Stimulated activated naive CD4-positive, alpha-beta T cell treated with Interleukin-2 at 50 U/mL for 16 hours (primary cell): ENCODE measurements around the gene ELAVL2.
"Not testable (repeated sequence)": the region's sequence is repeated elsewhere in the genome, so short reads cannot be mapped to it uniquely, and the experiment has no call there.

Experiments
- DNase-seq: peaks from one replicate; lab custom pipeline; 2025; lab: John Stamatoyannopoulos, UW

Gene ELAVL2

GRCh38 chr9:23723048-23723447 is 103.0 kb downstream of the ELAVL2 start:
- not testable (repeated sequence) for DNase-seq

- no peak for DNase-seq
These were observed 104.6 kb downstream of the ELAVL2 start for GRCh38 chr9:23721466-23721865.

- no peak for DNase-seq
These were observed 108.5 kb downstream of the ELAVL2 start for GRCh38 chr9:23717505-23717904.

GRCh38 chr9:23707249-23707648 is 118.8 kb downstream of the ELAVL2 start:
- DNase-seq: no peak

- no peak for DNase-seq
These were observed 123.6 kb downstream of the ELAVL2 start for GRCh38 chr9:23702311-23702922.

GRCh38 chr9:23701291-23701690 is 124.7 kb downstream of the ELAVL2 start:
- DNase-seq: no peak

- no peak for DNase-seq
These were observed 125.7 kb downstream of the ELAVL2 start for GRCh38 chr9:23700359-23700758.

- DNase-seq: no peak
These were observed 127.9 kb downstream of the ELAVL2 start for GRCh38 chr9:23698161-23698560.

- DNase-seq: no peak
These were observed 130.5 kb downstream of the ELAVL2 start for GRCh38 chr9:23695572-23695971.

- DNase-seq: no peak
These were observed 132.7 kb downstream of the ELAVL2 start for GRCh38 chr9:23693374-23693773.

GRCh38 chr9:23686896-23687295 is 139.1 kb downstream of the ELAVL2 start:
- DNase-seq: no peak

GRCh38 chr9:23686257-23686656 is 139.8 kb downstream of the ELAVL2 start:
- no peak for DNase-seq

GRCh38 chr9:23683611-23684061 is 142.4 kb downstream of the ELAVL2 start:
- no peak for DNase-seq

GRCh38 chr9:23682891-23683431 is 143.1 kb downstream of the ELAVL2 start:
- DNase-seq: no peak

- DNase-seq: no peak
These were observed 143.7 kb downstream of the ELAVL2 start for GRCh38 chr9:23682352-23682751.

- DNase-seq: no peak
These were observed 148.6 kb downstream of the ELAVL2 start for GRCh38 chr9:23677446-23677845.

- no peak for DNase-seq
These were observed 151.9 kb downstream of the ELAVL2 start for GRCh38 chr9:23674016-23674585.

- no peak for DNase-seq
These were observed 153.9 kb downstream of the ELAVL2 start for GRCh38 chr9:23672151-23672550.

- no peak for DNase-seq
These were observed 156.3 kb downstream of the ELAVL2 start for GRCh38 chr9:23669776-23670175.

GRCh38 chr9:23665635-23666034 is 160.4 kb downstream of the ELAVL2 start:
- no peak for DNase-seq

GRCh38 chr9:23665051-23665450 is 161.0 kb downstream of the ELAVL2 start:
- DNase-seq: no peak

GRCh38 chr9:23663946-23664345 is 162.1 kb downstream of the ELAVL2 start:
- DNase-seq: no peak

GRCh38 chr9:23663536-23663935 is 162.5 kb downstream of the ELAVL2 start:
- DNase-seq: no peak

- DNase-seq: no peak
These were observed 162.9 kb downstream of the ELAVL2 start for GRCh38 chr9:23663125-23663524.
